SK-N-SH treated with all-trans-retinoic acid at 6 μM for 48 hours (cell line): Measurements from ENCODE around the gene YOD1.

Source experiments
- ATAC-seq: fragments of 200-7000 bp; cut with Tn5 transposase; 3 replicates; pipeline ENCODE4 v1.9.1; 2020; ENCODE audit warnings: mild to moderate bottlenecking, moderate library complexity
- ARNTL ChIP-seq: fragments of 450-650 bp; formaldehyde crosslinking; IDR thresholded peaks from 2 replicates; pipeline ENCODE4 v1.5.0; 2020; ENCODE audit warnings: low read depth, mild to moderate bottlenecking, moderate library complexity, borderline replicate concordance
- BACH2 ChIP-seq: fragments of 250-450 bp; sonication (Bioruptor Pico); IDR thresholded peaks from 2 replicates; pipeline ENCODE4 v1.9.0; 2021; ENCODE audit warnings: mild to moderate bottlenecking, borderline replicate concordance
- CSDC2 ChIP-seq: fragments of 250-450 bp; sonication (Bioruptor Pico); IDR thresholded peaks from 2 replicates; pipeline ENCODE4 v1.5.0; 2020; ENCODE audit warnings: mild to moderate bottlenecking, moderate library complexity
- ESRRG ChIP-seq: fragments of 250-450 bp; sonication (Bioruptor Pico); IDR thresholded peaks from 2 replicates; pipeline ENCODE4 v1.6.1; 2021; ENCODE audit warnings: mild to moderate bottlenecking
- GLIS3 ChIP-seq: fragments of 250-450 bp; sonication (Bioruptor Pico); IDR thresholded peaks from 2 replicates; pipeline ENCODE4 v1.5.0; 2020; ENCODE audit warnings: mild to moderate bottlenecking, moderate library complexity
- ISL1 ChIP-seq: fragments of 250-450 bp; sonication (Bioruptor Pico); IDR thresholded peaks from 2 replicates; pipeline ENCODE4 v2.1.2; 2022; ENCODE audit warnings: mild to moderate bottlenecking, moderate library complexity
- OSR1 ChIP-seq: fragments of 250-450 bp; sonication (Bioruptor Pico); IDR thresholded peaks from 2 replicates; pipeline ENCODE4 v1.8.0; 2022; ENCODE audit warnings: moderate library complexity, mild to moderate bottlenecking, inconsistent platforms
- PPARA ChIP-seq: fragments of 250-450 bp; sonication (Bioruptor Pico); IDR thresholded peaks from 2 replicates; pipeline ENCODE4 v1.5.0; 2020; ENCODE audit warnings: mild to moderate bottlenecking, borderline replicate concordance
- RARB ChIP-seq: fragments of 250-450 bp; sonication (Bioruptor Pico); IDR thresholded peaks from 2 replicates; pipeline ENCODE4 v1.8.0; 2021; ENCODE audit warnings: mild to moderate bottlenecking, moderate library complexity
- SNAI2 ChIP-seq: fragments of 250-450 bp; sonication (Bioruptor Pico); IDR thresholded peaks from 2 replicates; pipeline ENCODE4 v1.5.0; 2020; ENCODE audit warnings: mild to moderate bottlenecking, moderate library complexity
- TCF4 ChIP-seq: fragments of 250-450 bp; sonication (Bioruptor Pico); IDR thresholded peaks from 2 replicates; pipeline ENCODE4 v1.8.0; 2021; ENCODE audit warnings: mild to moderate bottlenecking, moderate library complexity, borderline replicate concordance
- TOX ChIP-seq: fragments of 250-450 bp; sonication (Bioruptor Pico); IDR thresholded peaks from 2 replicates; pipeline ENCODE4 v1.8.0; 2021; ENCODE audit warnings: mild to moderate bottlenecking, moderate library complexity, borderline replicate concordance
- ZFP3 ChIP-seq: fragments of 250-450 bp; sonication (Bioruptor Pico); IDR thresholded peaks from 2 replicates; pipeline ENCODE4 v1.5.0; 2020; ENCODE audit warnings: mild to moderate bottlenecking, moderate library complexity
- ZFP30 ChIP-seq: fragments of 450-650 bp; formaldehyde crosslinking; IDR thresholded peaks from 2 replicates; pipeline ENCODE4 v1.5.0; 2022; ENCODE audit warnings: mild to moderate bottlenecking, moderate library complexity
- ZNF565 ChIP-seq: fragments of 450-650 bp; formaldehyde crosslinking; conservative IDR thresholded peaks from 2 replicates; pipeline ENCODE4 v1.5.0; 2020; ENCODE audit warnings: low read depth, mild to moderate bottlenecking, moderate library complexity
- ZNF70 ChIP-seq: fragments of 450-650 bp; formaldehyde crosslinking; IDR thresholded peaks from 2 replicates; pipeline ENCODE4 v1.5.0; 2020; ENCODE audit warnings: mild to moderate bottlenecking, moderate library complexity
- ZNF8 ChIP-seq: fragments of 450-650 bp; formaldehyde crosslinking; IDR thresholded peaks from 2 replicates; pipeline ENCODE4 v1.5.0; 2020; ENCODE audit warnings: mild to moderate bottlenecking, moderate library complexity
- TF ChIP-seq, protein P1 (sequence below): fragments of 250-450 bp; sonication (Bioruptor Pico); IDR thresholded peaks from 2 replicates; pipeline ENCODE4 v1.5.1; 2021; ENCODE audit warnings: mild to moderate bottlenecking, moderate library complexity
- TF ChIP-seq, protein P2 (sequence below): fragments of 250-450 bp; sonication (Bioruptor Pico); IDR thresholded peaks from 2 replicates; pipeline ENCODE4 v1.5.1; 2020; ENCODE audit warnings: low read depth, mild to moderate bottlenecking, moderate library complexity
- TF ChIP-seq, protein P3 (sequence below): fragments of 250-450 bp; sonication (Bioruptor Pico); IDR thresholded peaks from 2 replicates; pipeline ENCODE4 v1.5.0; 2020; ENCODE audit warnings: mild to moderate bottlenecking, moderate library complexity
- TF ChIP-seq, protein P4 (sequence below): fragments of 250-450 bp; sonication (Bioruptor Pico); IDR thresholded peaks from 2 replicates; pipeline ENCODE4 v1.8.0; 2021; ENCODE audit warnings: low read depth, mild to moderate bottlenecking, moderate library complexity, borderline replicate concordance
- TF ChIP-seq, protein P5 (sequence below): fragments of 250-450 bp; sonication (Bioruptor Pico); IDR thresholded peaks from 2 replicates; pipeline ENCODE4 v1.8.0; 2020; ENCODE audit warnings: mild to moderate bottlenecking, moderate library complexity, borderline replicate concordance

YOD1 gene

DNA sequence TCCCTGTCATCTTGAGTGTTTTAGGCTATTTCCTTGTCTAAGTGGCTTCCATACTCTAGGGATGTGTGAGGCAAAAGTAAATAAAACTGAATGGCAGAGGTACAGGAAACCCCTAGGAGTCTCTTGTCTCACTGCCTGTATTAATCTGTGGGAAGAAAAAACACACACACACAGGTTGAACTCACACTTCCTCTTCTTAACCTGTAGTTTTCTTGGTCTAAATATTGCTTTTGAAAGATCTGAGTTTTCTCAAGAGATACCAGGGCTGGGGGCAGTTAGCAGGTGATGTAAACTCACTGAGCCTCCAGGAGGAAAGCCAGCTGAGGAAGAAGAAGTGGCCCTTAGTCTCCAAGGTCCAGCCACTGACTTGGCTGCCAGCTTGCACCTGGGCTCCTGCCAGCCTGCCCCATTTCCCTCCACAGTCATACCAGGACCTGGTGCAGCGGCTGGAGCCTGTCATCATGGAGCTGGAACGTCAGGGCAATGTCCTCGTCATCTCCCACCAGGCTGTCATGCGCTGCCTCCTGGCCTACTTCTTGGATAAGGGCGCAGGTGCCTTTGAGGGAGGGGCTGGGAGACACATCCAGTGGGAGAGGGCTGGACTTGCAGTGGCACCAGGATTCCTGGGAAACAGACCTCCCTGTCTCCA, 19.0 kb upstream of the YOD1 start:
- TF ChIP-seq, protein P1, sequence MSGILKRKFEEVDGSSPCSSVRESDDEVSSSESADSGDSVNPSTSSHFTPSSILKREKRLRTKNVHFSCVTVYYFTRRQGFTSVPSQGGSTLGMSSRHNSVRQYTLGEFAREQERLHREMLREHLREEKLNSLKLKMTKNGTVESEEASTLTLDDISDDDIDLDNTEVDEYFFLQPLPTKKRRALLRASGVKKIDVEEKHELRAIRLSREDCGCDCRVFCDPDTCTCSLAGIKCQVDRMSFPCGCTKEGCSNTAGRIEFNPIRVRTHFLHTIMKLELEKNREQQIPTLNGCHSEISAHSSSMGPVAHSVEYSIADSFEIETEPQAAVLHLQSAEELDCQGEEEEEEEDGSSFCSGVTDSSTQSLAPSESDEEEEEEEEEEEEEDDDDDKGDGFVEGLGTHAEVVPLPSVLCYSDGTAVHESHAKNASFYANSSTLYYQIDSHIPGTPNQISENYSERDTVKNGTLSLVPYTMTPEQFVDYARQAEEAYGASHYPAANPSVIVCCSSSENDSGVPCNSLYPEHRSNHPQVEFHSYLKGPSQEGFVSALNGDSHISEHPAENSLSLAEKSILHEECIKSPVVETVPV (CRISPR knock-in tag), result no peak
- TF ChIP-seq, protein P2, sequence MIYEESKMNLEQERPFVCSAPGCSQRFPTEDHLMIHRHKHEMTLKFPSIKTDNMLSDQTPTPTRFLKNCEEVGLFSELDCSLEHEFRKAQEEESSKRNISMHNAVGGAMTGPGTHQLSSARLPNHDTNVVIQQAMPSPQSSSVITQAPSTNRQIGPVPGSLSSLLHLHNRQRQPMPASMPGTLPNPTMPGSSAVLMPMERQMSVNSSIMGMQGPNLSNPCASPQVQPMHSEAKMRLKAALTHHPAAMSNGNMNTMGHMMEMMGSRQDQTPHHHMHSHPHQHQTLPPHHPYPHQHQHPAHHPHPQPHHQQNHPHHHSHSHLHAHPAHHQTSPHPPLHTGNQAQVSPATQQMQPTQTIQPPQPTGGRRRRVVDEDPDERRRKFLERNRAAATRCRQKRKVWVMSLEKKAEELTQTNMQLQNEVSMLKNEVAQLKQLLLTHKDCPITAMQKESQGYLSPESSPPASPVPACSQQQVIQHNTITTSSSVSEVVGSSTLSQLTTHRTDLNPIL (CRISPR knock-in tag), result no peak
- TF ChIP-seq, protein P3, sequence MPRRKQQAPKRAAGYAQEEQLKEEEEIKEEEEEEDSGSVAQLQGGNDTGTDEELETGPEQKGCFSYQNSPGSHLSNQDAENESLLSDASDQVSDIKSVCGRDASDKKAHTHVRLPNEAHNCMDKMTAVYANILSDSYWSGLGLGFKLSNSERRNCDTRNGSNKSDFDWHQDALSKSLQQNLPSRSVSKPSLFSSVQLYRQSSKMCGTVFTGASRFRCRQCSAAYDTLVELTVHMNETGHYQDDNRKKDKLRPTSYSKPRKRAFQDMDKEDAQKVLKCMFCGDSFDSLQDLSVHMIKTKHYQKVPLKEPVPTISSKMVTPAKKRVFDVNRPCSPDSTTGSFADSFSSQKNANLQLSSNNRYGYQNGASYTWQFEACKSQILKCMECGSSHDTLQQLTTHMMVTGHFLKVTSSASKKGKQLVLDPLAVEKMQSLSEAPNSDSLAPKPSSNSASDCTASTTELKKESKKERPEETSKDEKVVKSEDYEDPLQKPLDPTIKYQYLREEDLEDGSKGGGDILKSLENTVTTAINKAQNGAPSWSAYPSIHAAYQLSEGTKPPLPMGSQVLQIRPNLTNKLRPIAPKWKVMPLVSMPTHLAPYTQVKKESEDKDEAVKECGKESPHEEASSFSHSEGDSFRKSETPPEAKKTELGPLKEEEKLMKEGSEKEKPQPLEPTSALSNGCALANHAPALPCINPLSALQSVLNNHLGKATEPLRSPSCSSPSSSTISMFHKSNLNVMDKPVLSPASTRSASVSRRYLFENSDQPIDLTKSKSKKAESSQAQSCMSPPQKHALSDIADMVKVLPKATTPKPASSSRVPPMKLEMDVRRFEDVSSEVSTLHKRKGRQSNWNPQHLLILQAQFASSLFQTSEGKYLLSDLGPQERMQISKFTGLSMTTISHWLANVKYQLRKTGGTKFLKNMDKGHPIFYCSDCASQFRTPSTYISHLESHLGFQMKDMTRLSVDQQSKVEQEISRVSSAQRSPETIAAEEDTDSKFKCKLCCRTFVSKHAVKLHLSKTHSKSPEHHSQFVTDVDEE (CRISPR knock-in tag), result no peak
- TF ChIP-seq CSDC2, result no peak
- no peak for TF ChIP-seq TCF4
- no peak for TF ChIP-seq ZFP30
- no peak for TF ChIP-seq BACH2 (CRISPR knock-in tag)
- no peak for TF ChIP-seq ISL1 (CRISPR knock-in tag)
- no peak for TF ChIP-seq SNAI2 (CRISPR knock-in tag)
- no peak for TF ChIP-seq ZNF565
- TF ChIP-seq RARB, result no peak
- no peak for TF ChIP-seq ESRRG
- TF ChIP-seq GLIS3 (CRISPR knock-in tag), result no peak
- TF ChIP-seq, protein P4, sequence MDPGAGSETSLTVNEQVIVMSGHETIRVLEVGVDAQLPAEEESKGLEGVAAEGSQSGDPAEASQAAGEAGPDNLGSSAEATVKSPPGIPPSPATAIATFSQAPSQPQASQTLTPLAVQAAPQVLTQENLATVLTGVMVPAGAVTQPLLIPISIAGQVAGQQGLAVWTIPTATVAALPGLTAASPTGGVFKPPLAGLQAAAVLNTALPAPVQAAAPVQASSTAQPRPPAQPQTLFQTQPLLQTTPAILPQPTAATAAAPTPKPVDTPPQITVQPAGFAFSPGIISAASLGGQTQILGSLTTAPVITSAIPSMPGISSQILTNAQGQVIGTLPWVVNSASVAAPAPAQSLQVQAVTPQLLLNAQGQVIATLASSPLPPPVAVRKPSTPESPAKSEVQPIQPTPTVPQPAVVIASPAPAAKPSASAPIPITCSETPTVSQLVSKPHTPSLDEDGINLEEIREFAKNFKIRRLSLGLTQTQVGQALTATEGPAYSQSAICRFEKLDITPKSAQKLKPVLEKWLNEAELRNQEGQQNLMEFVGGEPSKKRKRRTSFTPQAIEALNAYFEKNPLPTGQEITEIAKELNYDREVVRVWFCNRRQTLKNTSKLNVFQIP (CRISPR knock-in tag), result no peak
- TF ChIP-seq, protein P5, sequence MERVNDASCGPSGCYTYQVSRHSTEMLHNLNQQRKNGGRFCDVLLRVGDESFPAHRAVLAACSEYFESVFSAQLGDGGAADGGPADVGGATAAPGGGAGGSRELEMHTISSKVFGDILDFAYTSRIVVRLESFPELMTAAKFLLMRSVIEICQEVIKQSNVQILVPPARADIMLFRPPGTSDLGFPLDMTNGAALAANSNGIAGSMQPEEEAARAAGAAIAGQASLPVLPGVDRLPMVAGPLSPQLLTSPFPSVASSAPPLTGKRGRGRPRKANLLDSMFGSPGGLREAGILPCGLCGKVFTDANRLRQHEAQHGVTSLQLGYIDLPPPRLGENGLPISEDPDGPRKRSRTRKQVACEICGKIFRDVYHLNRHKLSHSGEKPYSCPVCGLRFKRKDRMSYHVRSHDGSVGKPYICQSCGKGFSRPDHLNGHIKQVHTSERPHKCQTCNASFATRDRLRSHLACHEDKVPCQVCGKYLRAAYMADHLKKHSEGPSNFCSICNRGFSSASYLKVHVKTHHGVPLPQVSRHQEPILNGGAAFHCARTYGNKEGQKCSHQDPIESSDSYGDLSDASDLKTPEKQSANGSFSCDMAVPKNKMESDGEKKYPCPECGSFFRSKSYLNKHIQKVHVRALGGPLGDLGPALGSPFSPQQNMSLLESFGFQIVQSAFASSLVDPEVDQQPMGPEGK (CRISPR knock-in tag), result no peak
- no peak for TF ChIP-seq ZNF8 (CRISPR knock-in tag)
- TF ChIP-seq ZNF70 (CRISPR knock-in tag), result no peak
- TF ChIP-seq ARNTL (CRISPR knock-in tag), result no peak
- no peak for TF ChIP-seq ZFP3
- TF ChIP-seq, all 23 proteins: peak for 0
- ATAC-seq, result no peak

DNA sequence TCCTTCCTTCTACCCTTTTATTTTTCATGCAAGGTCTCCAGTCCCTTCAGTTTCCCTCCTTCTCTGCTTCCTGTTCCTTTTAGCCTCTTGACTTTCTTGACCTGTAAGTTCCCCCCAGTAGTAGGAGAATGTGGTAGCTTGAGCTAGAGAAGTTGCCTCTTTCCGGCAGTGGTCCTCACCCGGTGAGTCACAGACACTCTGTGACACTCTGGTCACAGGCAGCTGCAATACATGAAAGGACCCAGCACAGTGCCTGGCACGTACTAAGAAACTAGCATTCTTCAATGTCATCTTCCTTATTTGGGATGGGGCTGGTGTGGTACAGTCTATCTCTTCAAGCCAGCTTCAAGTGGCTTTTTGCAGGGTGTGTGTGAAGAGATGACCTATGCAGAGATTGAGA, 18.1 kb upstream of the YOD1 start:
- ATAC-seq, result no peak
- TF ChIP-seq TOX, result no peak
- TF ChIP-seq OSR1 (CRISPR knock-in tag), result no peak
- no peak for TF ChIP-seq PPARA (CRISPR knock-in tag)
- no peak for TF ChIP-seq ZNF70 (CRISPR knock-in tag)
- TF ChIP-seq BACH2 (CRISPR knock-in tag), result no peak
- TF ChIP-seq ZNF565, result no peak
- TF ChIP-seq TCF4, result no peak
- no peak for TF ChIP-seq CSDC2
- TF ChIP-seq, protein P3 (CRISPR knock-in tag), result no peak
- no peak for TF ChIP-seq ARNTL (CRISPR knock-in tag)
- TF ChIP-seq, protein P4 (CRISPR knock-in tag), result no peak
- no peak for TF ChIP-seq RARB
- no peak for TF ChIP-seq ZNF8 (CRISPR knock-in tag)
- TF ChIP-seq, protein P2 (CRISPR knock-in tag), result no peak
